Stimulated activated CD4-positive, alpha-beta T cell treated with anti-CD3 and anti-CD28 coated beads, Interleukin-15, amount 100 ng/mL, for 48 hours (primary cell): ENCODE data around the gene FAM83G.
A peak's percentile ranks its signal among the peaks of the same experiment; 100 is the strongest.
"Not testable (repeated sequence)": the region's sequence is repeated elsewhere in the genome, so short reads cannot be mapped to it uniquely, and the experiment has no call there.

Source experiments
- DNase-seq, 2 donors: peaks; one replicate each; pipeline ENCODE4 v3.0.0-alpha.2; 2020; ENCODE audit warnings: low read depth in 2 of 2

The FAM83G gene, protein sequence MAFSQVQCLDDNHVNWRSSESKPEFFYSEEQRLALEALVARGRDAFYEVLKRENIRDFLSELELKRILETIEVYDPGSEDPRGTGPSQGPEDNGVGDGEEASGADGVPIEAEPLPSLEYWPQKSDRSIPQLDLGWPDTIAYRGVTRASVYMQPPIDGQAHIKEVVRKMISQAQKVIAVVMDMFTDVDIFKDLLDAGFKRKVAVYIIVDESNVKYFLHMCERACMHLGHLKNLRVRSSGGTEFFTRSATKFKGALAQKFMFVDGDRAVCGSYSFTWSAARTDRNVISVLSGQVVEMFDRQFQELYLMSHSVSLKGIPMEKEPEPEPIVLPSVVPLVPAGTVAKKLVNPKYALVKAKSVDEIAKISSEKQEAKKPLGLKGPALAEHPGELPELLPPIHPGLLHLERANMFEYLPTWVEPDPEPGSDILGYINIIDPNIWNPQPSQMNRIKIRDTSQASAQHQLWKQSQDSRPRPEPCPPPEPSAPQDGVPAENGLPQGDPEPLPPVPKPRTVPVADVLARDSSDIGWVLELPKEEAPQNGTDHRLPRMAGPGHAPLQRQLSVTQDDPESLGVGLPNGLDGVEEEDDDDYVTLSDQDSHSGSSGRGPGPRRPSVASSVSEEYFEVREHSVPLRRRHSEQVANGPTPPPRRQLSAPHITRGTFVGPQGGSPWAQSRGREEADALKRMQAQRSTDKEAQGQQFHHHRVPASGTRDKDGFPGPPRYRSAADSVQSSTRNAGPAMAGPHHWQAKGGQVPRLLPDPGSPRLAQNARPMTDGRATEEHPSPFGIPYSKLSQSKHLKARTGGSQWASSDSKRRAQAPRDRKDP

DNA sequence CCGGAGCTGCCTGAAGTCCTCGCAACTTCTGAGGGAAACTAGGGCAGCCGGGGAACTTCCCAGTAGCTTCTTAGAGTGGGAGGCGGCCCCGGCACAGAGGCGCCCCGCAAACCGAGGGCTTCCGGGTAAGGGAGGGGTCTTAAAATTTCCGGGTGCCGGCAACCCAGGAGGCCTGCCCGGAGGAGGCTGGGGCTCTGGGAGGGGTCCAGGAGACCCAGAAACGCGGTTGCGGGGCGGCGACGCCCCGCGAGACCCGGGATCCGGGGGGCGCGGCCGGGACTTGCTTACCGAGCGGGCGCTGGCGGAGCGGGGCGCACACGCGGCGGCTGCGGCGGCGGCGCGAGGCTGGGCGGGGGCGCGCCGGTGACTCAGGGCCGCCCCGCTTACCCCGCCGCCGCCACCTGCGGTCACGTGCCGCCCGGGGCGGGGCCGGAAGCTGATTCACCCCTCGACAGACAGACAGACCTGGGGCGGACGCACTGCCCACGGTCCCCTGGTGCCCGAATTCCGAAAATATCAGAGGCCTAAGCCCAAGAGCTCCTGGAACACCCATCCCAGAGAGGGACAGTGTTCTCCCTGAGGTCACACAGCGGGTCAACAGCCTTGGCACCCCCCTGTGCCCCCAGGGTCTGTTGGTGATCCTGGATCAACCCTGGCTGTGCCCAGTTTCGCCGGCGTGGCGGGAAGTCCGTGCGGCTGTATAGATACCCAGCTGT, at the start of gene FAM83G:
FAM83G (minus strand) TSS at position 344 of the 716 bp plus-strand sequence. CDS start 723 bp downstream, outside the sequence.
- peak; percentile 77 to 86 for DNase-seq

GRCh38 chr17:19048826-19049225, 44.3 kb upstream of the FAM83G start:
- not testable (repeated sequence) for DNase-seq

DNA sequence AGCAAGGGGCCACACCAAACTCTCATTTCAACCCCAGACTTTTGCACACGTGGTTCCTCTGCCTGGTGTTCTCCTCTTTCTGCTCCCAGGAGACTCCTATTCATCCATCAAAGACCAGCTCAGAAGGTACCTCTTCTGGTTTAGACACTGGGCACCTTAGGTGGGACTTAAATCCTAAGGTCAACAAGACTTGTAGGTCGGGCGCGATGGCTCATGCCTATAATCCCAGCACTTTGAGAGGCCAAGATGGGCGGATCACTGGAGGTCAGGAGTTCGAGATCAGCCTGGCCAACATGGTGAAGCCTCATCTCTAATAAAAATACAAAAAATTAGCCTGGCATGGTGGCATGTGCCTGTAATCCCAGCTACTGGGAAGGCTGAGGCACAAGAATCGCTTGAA, 42.9 kb upstream of the FAM83G start:
- not testable (repeated sequence) for DNase-seq

DNA sequence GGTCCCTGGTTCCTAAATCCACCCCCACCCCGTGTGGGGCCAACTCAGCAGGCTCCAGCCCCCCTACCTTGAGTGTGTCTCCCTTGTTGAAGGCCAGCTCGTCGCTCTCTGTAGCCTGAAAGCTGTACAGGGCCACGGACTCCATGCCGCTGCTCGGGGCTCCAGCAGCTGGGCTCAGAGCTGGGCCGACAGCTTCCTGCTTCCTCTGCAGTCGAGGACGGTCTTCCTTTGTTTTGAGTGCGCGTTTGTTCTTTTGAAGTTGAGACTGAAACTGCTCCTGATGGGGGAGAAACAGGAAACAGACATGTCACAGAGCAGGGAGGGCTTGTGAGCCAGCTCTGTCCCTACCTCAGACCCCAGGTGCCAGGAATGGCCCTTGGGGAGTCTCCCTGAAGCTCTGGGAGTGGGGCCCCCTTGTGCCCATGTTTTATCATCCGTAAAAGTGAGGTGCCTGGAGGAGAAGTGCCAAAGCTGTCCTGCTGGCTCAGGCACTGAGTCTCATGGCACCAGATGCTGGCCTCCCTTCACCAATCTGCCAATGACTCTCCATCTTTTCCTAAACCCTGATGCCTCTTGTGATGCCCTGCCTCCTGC, 42.3 kb upstream of the FAM83G start, which contains the start of gene GRAP:
GRAP (minus strand) TSS at position 176 of the 594 bp plus-strand sequence; CDS start at position 145, 31 bp downstream.
- DNase-seq, result not testable (repeated sequence)

DNA sequence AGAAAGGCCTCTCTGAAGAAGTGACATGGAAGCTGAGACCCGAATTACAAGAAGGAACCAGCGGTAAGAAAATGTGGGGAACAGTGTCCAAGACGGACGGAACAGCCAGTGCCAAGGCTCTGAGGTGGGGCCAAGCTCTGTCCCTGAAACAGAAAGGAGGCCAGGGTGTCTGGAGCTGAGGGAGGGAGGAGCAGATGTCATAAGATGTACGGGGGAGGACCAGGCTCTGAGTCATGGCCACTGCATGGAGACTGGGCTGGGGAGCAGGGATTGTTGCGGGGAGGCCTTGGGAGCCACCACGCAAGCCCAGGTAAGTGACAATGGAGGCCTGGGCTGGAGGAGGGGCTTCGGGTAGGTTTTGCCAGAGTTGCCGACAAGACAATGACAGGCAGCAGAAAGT, 40.1 kb upstream of the FAM83G start:
- DNase-seq, result not testable (repeated sequence)

DNA sequence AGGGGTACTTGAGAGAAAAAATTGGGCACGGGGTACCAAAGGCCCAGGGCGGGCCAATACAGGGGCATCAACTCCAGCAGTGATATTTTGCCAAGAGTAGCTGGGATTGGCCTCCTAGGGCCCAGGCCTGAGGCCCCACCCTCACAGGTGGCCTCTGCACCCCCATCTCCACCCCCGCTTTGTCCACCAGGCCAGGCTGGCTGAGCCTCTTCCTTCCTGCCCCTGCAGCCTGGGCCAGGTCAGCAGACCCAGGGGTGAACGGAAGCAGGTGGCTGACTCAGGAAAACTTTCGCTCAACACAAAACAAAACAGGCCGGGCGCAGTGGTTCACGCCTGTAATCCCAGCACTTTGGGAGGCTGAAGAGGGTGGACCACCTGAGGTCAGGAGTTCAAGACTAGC, 38.5 kb upstream of the FAM83G start:
- DNase-seq, result not testable (repeated sequence)

- not testable (repeated sequence) for DNase-seq
Observed at GRCh38 chr17:19042369-19042768, 37.8 kb upstream of the FAM83G start.

DNA sequence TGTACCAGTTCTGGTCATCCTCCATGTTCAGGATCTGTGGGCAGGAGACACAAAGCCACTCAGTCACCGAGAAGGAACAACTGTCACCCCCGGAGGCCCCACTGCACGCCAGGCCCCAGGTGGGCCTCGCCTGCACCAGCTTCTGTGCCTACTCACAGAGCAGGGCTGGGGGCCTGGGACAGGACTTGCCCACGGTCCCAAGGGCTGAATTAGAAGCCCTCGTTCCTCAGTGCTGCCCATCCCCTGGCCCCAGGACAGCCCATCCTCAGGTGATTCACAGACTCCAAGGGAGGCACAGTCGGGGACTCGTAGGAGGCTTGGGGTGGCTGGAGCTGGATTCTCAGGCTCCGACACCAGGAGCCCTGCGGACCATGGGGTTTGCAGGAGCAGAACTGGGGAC, 37.3 kb upstream of the FAM83G start:
- DNase-seq, result not testable (repeated sequence)

- DNase-seq, result not testable (repeated sequence)
Observed at GRCh38 chr17:19040350-19040749, 35.8 kb upstream of the FAM83G start.

GRCh38 chr17:19038730-19039129, 34.2 kb upstream of the FAM83G start:
- not testable (repeated sequence) for DNase-seq

DNA sequence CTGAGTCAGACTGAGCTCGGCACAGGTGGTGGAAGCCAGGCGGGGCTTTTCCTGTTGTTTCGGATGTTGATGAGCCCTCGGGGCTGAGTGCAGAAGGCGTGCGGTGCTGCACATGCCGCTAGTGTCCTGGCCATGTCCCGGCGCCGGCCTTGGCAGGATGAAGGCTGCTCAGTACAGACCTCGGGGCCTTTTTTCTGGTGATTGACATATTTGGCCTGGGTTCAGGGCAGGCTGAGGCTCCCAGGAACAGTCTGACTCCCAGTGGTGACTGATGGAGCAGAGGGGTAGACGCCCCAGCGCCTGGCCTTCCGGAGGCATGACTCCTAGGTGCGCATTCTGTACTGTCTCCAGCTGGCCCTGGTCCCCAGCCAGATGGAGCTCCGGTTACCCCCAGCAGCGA, 33.4 kb upstream of the FAM83G start:
- not testable (repeated sequence) for DNase-seq

DNA sequence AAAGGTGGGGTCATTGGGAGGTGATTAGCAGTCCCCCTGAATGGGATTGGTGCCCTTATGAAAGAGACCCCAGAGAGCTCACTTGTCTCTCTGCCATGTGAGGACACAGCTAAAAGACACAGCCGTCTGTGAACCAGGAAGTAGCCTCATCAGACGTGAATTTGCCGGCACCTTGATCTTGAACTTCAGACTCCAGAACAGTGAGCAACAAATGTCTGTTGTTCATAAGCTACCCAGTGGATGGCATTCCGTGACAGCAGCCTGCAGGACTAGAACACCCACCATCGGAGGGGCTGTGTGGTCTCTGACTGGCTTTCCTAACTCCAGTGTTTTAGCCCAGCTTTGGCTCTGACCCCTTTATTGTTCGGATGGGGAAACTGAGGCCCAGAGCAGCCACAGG, 33.0 kb upstream of the FAM83G start:
- not testable (repeated sequence) for DNase-seq

GRCh38 chr17:19036186-19036585, 31.6 kb upstream of the FAM83G start:
- DNase-seq, result not testable (repeated sequence)

DNA sequence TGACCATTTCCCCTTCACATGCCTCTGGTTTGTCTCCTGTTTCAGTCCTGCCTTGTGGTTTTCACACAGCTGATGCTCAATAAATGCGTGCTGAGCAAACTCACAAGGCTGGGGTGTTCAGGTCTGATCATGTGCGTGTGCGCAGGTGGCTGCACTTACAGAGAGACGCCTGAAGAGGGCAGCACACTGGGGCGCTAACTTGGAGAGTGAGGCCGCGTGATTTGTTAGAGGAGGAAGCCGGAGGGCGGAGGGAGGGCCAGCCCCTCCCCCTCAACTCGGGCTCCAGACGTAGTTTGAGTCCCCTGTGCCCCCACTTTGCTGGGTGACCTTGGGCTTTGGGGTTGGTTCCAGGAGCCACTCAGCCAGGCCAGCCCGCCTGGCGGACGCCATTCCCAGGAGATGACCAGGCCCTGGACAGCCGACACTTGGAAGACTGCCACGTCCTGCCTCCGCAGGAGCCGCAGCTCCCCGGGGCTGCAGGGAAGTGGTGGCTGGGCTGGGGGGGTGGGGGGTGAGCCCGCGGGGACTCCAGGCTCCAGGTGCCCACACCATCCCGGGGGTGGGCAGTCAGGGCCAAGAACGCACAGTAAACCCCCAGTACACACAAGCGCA, 27.9 kb upstream of the FAM83G start:
- not testable (repeated sequence) for DNase-seq

DNA sequence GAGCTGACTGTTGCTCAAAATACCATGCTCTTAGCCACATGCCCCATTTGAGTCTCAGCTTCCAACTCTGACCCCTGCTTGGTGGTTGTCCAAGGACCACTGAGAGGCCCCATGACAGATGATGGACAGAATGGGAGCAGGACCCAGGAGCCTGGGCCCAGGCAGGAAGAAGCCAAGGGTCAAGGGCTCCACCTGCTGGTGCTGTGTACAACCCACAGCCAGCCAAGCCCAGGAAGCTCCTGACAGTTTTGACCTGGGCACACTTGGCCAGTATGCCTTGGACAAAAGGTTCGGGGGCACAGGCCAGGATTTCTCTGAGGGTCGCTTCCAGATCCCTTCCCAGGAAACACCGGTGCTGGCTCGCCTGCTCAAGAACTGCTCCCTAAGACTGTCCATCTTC, 27.2 kb upstream of the FAM83G start:
- DNase-seq, result peak in 1 of 2 donors; percentile 66

- DNase-seq, result not testable (repeated sequence)
Observed at GRCh38 chr17:19030771-19031449, 26.3 kb upstream of the FAM83G start.

- not testable (repeated sequence) for DNase-seq
Observed at GRCh38 chr17:19029740-19030139, 25.2 kb upstream of the FAM83G start.

DNA sequence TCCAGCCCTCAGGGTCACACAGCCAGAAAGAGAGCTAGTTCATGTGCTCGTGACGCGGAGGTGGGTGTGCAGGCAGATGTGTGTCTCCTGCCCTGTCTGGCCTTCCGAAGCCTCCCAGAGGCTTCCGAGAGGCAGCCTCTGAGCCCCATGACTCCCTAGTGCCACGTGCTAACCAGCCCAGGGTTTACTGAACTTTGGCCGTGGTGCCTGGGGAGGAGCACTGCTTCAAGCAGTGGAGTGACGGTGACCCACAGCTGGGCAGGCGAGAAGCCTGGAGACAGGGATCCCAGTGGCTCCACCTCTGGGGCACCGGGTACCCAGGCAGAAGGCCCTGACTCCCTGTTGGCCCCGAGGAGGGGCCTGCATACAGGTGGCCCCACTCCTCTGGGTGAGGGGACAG, 24.1 kb upstream of the FAM83G start:
- not testable (repeated sequence) for DNase-seq

DNA sequence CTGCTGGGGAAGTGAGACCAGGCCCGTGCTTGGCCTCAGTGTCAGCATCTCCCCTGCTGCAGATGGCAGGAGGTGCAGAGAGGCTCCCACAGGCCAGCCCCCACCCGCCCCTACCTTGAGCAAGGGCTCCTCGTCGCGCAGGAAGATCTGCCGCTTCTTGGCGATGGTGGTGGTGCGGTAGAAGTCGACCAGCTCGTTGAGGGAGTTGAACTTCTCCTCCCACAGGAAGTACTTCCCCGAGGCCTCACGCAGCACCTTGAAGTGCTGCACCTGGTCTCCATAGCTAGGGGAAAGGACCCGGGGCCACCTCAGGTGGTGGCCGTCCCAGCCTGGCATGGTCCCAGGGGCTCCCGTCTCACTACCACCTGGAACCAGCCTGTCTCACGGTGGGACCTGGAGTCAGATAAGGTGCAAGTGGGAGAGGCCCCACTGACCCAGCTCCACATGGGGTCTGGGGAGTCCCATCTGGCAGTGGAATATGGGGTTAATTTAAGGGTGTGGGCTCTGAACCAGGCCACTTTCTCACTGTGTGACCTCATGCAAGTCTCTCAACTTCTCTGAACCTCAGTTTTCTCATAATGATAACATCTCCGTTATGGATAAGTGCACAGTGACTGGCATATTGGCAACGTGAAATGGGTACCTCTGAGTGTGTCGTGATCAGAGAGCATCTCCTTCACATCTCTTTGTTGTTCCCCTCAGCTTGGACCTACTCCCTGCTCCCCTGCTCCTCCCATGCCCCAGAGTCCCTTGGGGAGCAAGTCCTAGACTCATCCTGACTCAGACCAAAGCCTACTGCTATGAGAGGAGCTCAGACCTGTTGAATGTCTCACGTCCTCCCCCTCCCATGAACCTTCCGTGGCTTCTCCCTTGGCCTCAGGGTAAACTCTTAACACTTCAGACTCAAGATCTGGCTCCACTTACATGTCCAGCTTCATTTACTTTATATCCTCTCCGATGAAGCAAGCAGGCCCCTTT, 19.8 kb upstream of the FAM83G start:
- DNase-seq, result no peak
